AG09319 (cell line): ENCODE data around the gene OPA1.

Experiments used
- DNase-seq: peaks from one replicate; pipeline ENCODE4 v3.0.0-alpha.2; 2010; ENCODE audit warnings: low read depth; ENCODE audit errors: extremely low read depth
- CTCF ChIP-seq: IDR thresholded peaks from 2 replicates; pipeline ENCODE4 v1.5.1; 2011; ENCODE audit warnings: low read depth, mild to moderate bottlenecking, inconsistent platforms, low read length, moderate library complexity

The OPA1 gene

DNA sequence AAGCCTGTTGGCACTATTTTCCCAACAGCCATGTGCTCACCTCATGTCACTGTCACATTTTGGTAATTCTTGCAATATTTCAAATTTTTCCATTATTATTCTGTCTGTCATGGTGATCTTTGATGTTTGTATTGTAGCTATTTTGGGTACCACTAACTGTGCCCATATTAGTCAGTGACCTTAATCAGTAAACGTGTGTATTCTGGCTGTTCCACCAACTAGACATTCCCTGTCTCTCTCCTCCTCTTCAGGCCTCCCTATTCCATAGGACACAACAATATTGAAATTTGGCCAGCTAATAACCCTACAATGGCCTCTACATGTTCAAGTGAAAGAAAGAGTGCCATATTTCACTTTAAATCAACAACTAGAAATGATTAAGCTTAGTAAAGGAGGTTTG is 88.6 kb downstream of the OPA1 start:
- TF ChIP-seq CTCF, result no peak
- DNase-seq, result no peak

- DNase-seq, result no peak
- TF ChIP-seq CTCF, result no peak
These were observed 93.9 kb downstream of the OPA1 start for GRCh38 chr3:193686665-193687483.

DNA sequence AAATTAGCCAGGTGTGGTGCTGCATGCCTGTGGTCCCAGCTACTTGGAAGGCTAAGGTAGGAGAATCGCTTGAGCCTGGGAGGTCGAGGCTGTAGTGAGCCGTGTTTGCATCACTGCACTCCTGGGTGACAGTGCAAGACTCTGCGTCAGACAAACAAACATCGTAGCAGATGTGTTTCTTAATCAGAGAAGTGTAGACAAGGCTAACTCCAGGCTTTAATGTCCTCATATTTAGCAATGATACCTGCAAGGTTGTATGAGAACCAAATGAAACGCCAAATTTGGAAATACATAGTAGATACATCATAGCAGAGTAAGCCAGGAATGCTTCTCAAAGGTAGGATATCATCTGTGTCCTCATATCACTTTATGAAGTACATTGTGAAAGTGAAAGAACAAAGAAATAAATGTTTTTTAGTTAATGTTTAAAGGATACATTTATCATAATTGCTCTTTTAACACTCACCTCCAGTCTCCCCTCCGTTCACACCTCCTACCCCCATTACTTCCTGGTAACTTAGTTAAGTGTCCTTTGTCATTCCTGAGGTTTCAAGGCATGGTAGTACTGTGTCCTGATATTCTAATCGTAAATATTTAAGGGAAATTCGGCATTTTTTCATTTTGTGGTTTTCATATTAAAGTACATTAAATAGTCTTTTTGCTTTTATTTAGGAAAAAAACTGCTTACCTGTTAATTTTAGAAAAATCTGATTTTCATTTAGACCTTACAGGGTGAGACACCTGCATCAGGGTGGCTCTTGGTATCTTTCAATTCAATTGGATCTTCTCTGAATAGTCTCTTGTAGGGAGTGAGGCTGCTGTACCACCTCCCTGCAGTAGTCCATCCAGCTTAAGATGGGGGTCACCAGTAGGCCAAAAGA is 96.1 kb downstream of the OPA1 start:
- no peak for DNase-seq
- TF ChIP-seq CTCF, result no peak

- no peak for DNase-seq
- no peak for TF ChIP-seq CTCF
These were observed 100.8 kb downstream of the OPA1 start for GRCh38 chr3:193693774-193694173.

DNA sequence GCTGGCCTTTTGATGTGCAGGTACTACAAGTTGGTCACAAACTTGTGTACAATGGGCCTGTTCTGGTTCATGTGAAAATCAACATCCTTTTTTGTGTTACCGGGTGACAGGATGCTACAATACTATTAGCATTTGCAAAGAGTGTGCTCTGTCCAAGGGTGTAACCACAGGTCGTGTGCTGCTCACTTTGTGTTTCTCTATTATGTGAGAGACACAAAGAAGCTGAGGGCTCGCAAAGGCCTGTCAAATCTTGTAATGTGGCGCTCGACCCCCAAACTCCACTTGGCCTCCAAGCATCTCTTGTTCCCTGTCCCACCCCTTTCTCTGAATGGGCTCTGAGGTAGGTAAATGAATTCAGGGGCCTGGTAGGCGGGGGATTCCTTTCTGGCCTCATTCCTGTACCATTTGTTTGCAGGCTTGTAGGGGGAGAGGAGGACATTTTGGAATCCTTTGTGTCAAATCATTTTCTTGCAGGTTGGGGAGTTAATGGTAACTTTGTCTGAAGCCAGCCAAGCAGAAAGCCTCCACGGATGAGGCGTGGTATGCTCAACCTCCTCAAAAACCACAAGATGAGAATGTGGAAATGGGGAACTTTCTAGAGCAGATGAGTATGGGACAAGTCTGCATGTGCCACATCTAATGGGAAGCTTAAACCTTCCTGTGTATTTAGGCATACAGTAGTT is 109.1 kb downstream of the OPA1 start:
- DNase-seq, result peak; percentile 2
- TF ChIP-seq CTCF, result no peak

DNA sequence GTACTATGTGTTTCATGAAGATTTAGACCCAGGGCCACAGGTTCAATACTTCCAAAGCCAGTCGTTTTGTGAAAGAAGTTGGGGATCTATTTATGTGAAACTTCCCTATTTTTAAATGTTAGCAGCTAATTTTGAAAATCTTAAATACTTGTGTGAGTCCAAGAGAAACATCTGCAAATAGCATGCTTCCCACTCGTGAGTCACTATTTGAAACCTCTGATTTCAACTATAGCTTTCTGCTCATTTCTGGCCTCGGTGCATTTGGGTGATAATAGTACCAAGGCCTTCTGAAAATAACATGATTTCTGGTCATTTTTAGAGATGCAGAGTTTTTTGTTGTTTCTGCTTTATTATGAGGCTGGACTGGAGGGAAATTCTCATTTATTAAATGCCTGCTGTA is 110.0 kb downstream of the OPA1 start:
- peak; percentile 7 for DNase-seq
- no peak for TF ChIP-seq CTCF
